Myocyte (in vitro differentiated cells): ENCODE results near the gene PPTC7. TPM values are rescaled to one million over a fixed set of nuclear protein-coding genes. Genes with fewer than 3 reads are reported as not detected.
"Not testable (repeated sequence)": the region's sequence is repeated elsewhere in the genome, so short reads cannot be mapped to it uniquely, and the experiment has no call there.

Experiments used
- DNase-seq: peaks from one replicate; pipeline ENCODE4 v3.0.0-alpha.2; 2012; ENCODE audit warnings: low read depth
- total RNA-seq: library from RNA; depleted of rRNA; stranded (reverse); fragments of >200 nt; gene quantifications from 2 replicates; pipeline ENCODE4 v1.2.3, GENCODE V29; 2014

PPTC7 gene
- total RNA-seq, 1 donor from 2014 or later = 15.9 TPM

DNA sequence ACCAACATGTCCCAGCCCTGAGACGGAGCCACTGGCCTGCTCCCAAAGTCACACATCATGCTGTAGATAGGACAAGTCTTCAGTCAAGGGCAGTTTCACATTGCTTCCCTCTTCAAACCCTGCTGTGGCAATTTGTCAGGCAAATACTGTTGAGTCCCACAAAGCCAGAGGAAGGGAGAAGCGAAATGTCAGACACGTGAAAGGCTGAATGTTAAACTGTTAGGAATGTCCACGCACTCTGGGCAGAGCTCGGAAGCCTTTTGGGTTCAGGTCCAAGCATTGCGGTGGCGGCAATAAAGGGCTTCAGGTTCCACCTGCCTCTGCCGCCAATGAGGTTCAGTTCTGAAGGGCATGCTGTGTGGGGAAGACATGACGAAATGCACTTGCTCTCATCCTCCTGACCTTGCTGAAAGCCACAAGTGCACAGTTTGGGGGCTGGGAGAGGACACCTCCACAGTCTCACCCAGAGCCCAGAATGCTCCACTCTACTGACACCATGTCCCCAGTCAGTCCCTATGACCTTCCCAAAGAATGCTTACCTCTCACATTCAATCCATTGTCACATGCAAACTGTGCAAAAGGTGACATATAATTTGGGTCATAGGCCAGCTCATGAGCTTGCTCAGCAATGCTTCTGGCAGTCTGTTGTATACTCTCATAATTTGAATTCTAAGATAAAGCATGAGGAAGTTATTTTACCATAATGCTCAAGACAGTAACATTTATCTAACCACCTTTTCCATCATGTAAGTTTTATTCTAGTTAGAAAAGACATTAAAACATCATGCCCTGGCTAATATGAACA lies 45.3 kb downstream of the PPTC7 start:
- peak; percentile 93 for DNase-seq

DNA sequence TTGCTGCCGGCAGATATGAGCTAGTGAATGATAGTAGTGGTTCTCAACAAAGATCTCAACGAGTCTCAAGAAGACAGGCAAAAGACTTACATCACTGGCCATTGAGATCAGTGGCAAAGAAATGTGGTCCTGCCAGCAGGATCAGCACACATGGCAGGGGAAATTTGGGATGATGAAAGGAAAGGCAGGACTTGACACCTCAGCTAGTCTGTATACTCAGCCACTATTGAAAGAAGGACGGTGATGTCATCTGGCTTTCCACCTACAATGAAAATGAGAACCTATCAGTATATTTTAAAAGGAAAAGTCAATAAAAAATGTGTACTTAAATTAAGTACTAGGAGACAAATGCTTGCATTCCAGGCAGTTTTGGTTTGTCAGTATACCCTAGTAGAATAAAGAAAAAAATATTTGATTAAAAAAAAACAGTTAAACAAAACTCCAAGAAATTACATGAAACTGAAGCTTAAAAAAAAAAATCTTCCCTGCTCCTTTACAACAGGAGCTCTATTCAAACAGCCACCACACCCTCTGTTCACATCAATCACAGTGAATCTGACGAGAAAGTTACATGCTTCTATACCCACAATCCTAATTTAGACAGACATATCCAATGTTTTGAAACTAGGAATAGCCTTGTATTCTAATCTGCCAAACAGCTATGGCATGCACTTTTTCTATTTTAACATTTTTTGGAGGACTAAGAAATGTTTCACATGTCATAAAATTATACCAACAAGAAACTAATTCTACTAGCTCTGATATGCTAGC lies 46.1 kb downstream of the PPTC7 start:
- peak; percentile 94 for DNase-seq

DNA sequence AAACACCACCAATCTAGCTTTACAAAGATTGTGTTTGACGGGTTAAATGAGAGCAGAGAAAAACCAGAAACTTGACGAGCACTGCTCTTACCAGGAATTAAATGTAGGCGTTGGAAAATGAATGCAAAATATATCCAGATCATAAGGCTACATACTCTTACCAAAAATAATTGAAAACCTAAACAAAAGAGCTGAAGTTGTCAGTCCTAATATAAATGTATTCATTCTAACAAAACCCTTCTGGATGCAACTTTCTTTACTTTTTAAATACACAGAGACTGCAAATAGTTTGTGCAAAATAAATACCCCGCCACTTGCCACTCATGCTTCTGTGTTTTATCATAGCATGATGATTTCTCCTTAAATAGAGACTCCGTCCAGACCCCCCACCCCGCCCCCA lies 48.3 kb downstream of the PPTC7 start:
- DNase-seq = no peak

DNA sequence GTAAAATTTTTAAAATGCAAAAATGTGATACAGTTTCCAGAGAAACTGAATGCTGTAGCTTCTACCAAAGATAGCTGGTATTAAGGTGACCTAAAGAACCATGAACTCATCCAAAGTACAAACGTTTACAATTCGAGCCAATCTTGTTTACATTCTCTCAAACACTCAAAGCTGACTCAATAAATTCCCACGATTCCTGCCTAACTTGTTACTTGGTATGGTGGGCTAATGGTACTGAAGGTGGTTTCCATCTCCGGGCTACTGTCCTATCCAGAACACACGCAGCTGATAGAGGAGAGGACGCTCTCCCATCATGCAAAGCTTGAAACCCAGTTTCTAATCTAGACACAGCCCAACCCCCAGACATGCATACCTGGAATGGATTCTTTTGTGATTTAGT lies 49.5 kb downstream of the PPTC7 start:
- no peak for DNase-seq

DNA sequence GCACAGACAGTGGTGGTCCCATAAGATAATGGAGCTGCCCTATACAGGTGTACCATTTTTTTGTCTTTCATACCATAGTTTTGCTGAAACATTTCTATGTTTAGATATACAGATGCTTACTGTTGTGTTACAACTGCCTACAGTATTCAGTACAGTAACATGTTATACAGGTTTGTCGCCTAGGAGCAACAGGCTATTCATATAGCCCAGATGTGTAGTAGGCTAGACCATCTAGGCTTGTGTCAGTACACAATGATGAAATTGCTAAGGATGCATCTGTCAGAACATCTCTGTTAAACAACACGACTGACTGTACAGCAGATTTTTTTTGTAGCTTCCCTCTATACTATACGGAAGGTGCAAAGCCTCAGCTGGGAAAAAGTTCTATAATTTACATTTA lies 50.5 kb downstream of the PPTC7 start:
- no peak for DNase-seq

DNA sequence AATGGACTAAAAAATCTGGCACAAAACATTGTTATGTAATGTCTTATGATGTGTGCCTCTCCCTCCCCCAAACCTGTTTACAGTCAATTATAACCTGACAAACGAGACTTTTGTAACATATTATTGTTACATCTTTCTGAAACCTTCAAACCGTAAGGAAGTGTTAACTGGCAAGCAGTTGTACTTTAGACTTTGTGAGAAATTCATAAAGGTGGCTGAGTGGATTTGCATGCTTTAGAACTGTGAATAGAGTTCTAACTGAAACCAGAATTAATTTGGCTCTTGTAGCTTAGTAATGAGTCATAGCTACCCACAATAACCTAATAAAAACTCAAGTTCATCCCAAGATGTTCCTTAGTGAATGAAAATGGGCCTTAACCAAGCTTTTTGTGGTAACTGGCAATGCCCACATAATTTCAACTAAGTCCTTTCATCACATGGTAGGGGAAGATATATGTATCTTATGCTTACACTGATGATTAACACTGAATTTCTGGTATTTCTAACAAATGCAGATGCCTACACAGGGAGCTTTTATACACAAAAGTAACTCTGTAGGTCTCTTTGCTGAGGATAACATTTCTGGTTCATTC lies 51.3 kb downstream of the PPTC7 start:
- DNase-seq = peak; percentile 42

DNA sequence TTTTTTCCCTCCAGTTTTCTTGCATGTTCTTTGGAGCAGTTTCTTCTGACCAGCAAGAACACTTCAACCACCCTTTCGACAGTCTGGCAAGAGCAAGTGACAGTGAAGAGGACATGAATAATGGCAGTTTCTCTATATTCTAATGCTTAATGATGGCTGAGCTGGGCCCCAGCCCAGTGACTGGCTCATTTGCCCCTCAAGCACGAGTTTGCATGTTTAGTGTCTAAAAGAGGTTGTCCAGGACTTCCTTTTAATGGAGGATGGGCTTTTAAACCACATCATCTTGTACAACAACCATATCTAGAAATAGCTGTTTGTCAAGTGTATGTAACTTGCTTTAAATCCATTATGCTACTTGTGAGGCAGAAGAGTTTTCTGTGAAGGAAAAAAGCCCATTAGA lies 52.6 kb downstream of the PPTC7 start:
- DNase-seq = no peak

DNA sequence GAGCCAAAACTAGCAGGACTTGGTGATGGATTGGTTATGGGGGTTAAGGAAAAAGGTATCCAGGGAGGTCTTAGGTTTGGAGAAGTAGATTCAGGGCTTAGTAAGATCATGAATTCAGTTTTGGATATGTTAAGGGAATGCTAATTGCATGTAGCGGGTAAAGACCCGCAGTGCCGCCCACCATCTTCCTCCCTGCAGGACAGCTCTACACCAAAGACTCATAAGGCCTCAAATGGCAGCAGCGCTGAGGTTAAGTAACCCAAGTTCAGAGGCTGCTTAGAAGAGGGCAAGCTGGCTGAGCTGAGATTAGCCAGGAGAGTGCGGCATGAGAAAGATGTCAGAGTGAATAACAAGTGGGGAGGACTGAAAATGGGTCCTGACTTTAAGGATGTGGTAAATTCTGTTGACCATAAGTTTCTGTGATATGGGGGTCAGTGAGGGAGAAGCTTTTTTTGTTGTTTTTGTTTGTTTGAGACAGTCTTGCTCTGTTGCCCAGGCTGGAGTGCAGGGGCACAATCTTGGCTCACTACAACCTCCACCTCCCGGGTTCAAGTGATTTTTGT lies 54.8 kb downstream of the PPTC7 start:
- no peak for DNase-seq

DNA sequence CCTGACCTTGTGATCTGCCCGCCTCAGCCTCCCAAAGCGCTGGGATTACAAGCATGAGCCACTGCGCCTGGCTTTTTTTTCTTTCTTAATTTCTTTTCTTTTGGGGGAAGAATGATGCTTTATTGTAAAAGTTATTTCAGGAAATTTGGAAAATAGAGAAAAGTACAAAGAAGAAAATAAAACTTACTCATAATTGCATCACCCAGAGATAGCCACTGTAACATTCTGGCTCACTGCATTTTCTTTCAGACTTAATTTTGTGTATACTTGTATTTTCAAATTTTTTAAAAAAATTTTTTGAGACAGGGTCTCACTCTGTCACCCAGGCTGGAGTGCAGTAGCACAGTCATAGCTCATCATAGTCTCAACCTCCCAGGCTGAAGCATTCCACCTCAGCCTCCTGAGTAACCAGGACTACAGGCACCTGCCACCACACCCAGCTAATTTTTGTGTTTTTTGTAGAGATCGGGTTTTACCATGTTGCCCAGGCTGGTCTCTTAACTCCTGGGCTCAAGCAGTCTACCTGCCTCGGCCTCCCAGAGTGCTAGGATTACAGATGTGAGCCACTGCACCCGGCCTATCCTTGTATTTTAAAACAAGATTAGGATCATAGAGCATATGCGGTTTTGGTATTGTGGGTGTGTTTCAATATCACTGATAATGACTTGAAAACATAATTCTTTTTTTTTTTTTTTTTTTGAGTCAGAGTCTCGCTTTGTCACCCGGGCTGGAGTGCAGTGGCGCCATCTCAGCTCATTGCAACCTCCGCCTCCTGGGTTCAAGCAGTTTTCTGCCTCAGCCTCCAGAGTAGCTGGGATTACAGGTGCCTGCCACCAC lies 62.0 kb downstream of the PPTC7 start:
- not testable (repeated sequence) for DNase-seq

DNA sequence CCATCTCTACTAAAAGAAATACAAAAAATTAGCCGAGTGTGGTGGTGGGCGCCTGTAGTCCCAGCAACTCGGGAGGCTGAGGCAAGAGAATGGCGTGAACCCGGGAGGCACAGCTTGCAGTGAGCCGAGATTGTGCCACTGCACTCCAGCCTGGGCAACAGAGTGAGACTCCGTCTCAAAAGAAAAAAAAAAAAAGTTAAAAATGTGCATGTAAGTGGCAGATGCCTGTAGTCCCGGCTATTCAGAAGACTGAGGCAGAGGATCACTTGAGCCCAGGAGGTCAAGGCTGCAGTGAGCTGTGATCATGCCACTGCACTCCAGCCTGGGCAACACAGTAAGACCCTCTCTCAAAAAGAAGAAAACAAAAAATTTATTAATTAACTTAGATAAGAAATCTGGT lies 65.1 kb downstream of the PPTC7 start:
- not testable (repeated sequence) for DNase-seq

DNA sequence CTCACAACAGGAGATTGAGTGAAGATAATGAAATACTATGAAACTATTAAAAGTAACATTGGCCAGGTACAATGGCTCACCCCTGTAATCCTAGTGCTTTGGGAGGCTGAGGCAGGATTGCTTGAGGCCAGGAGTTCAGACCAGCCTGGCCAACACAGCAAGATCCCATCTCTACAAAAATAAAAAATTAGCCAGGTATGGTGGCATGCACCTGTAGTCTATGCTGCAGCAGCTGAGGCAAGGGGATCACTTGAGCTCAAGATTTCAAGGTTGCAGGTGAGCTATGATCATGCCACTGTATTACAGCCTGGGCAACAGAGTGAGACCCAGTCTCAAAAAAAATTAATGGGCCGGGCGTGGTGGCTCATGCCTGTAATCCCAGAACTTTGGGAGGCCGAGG lies 66.1 kb downstream of the PPTC7 start:
- no peak for DNase-seq

DNA sequence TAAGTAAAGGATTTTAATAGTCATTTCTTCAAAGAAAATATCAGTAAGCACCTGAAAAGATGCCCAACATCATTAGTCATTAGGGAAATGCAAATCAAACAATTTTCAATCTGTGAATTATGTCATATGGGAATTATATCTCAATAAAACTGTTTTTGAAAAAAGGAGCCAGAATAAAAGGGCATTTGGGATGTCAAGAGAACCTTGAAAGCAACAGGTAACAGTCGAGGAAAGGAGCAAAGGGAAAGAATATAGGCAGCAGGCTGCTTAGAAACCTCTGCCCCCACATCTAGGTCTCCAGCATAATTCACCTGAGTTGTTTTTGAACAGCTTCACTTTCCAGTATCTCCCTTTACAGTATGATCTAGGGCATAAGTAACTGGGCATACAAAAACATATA lies 68.8 kb downstream of the PPTC7 start:
- no peak for DNase-seq

DNA sequence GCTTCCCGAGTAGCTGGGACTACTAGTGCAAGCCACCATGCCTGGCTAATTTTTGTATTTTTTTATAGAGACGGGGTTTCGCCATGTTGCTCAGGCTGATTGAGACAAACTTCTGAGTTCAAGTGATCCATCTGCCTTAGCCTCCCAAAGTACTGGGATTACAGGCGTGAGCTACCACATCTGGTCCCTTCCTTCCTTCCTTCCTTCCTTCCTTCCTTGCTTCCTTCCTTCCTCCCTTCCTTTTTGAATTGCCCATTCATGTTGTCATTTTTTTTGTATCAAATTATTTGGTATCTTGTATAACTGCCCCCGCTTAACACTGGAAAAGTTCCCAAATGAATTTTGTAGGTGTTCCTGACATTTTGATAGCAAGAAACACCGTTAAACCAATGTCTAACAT lies 69.3 kb downstream of the PPTC7 start:
- no peak for DNase-seq

DNA sequence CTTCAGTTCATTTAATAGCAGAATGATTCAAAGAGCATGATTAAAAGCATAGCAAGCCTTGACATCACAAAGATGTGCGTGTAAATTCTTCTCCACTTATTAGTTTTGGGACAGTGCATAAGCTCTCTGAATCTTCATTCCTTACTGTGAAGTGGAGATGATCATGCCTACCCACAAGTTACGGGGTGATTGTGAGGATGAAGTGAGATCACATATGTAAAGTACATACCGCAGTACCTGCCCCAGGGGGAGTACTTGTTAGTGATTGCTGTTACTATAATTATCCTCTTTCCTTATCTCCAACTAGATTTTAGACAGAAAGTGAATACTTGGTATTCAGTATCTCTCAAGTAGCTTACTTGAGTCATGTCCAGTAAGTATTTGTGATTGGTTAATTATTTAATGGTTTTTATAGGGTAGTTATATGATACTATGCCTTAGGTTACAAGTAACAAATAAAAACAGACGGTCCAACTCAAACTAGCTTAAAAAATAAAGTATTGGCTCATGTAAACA lies 75.0 kb downstream of the PPTC7 start:
- no peak for DNase-seq

DNA sequence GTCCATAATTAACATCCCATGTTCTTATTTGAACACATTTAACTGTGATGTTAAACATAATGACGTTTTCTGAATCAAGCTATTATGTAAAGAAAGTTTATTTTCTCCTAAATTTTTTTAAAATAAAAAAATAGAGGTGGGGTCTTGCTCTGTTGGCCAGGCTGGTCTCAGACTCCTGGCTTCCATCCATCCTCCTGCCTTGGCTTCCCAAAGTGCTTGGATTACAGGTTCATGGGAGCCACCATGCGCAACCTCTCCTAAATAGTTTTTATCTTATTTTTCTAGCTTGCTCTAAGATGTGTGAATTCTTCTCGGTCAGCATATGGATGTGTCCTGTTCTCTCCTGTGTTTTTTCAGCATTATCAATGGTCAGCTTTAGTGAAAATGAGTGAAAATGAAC lies 77.8 kb downstream of the PPTC7 start:
- no peak for DNase-seq

DNA sequence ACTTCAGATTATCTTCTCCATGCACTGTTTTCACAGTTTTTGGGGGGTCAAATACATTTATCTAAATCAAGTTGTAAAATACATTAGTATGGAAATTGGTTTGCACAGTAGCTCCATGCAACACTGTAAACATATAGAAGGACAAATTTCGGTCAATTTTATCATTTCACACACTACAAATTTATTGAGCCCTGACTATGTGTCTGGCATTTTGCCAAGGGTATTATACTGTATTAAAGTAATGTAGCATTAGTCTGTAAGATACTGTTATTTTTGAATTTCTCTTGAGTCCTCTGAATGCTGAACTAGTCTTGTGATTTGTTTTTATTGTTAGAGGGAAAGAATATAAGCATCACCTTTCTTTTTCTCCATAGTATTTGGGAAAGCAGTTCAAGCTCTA lies 79.7 kb downstream of the PPTC7 start:
- DNase-seq = no peak

DNA sequence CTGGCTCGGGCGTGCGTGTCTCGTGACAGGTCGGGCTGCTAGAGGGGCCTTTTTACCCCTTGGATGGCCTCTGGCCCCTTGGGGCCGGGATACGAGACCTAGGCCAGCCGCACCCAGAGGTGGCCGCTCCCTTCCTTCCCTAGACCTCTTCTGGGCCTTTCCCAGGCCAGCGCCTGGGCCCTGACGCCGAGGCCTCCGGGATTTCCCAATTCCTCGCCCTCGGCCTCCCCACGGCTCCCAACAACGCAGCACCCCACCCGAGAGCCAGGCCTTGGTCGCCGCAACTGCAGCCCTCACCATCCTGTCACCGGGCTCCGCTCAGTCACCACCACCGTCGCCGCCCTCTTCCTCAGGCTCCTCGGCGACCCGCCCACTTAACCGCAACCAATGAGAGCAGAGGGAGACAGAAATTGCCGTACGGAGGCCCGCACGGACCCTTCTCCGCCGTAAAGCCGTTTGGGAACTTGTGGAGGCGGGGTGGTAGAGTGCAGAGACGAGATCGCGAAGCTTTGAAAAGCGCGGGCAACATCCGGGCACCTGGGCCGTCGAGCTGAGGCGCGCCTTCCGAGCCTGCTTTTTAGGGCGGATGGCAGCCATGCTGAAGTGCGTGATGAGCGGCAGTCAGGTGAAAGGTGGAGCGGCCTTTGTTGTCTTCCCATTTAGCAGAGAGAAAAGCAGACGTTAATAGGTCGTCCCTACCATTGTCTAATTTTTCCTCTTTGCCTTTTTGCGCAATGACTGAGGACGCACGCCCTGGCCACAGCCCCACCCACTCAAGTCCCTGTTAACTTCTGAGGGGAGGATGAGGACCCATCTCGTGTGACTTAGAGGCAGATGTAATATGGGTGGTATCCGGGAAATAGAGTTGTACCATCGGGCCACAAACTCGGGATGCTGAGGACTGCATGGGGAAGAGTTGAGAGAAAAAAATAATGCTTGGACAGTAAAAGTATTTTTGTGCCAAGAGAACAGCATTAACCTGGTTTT lies 81.1 kb downstream of the PPTC7 start, which contains the start of the genes RAD9B and VPS29:
Gene RAD9B (plus strand): TSS at position 580 of the 987 bp plus-strand sequence. CDS start 7 bp downstream, at position 587.
Gene VPS29 (minus strand): TSS at position 360 of the 987 bp plus-strand sequence. CDS start 60 bp downstream, at position 300.
- DNase-seq = peak; percentile 99

DNA sequence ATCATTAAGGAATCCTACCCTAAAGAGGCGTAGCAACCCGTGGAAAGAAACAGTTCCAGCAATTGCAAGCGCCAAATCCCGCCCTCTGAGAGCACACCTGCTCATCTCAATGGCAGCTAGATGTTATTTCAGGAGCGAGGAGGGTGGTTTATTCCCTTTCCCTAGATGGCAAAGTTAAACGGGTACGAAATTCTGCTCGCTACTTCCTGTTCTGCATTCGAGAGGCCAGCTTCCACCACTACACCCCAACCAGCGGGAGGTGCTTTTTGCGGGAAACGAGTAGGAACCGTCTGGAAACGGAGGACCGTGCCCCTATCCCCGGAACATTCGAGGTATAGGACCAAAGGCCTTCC lies 81.7 kb downstream of the PPTC7 start:
- peak; percentile 63 for DNase-seq

DNA sequence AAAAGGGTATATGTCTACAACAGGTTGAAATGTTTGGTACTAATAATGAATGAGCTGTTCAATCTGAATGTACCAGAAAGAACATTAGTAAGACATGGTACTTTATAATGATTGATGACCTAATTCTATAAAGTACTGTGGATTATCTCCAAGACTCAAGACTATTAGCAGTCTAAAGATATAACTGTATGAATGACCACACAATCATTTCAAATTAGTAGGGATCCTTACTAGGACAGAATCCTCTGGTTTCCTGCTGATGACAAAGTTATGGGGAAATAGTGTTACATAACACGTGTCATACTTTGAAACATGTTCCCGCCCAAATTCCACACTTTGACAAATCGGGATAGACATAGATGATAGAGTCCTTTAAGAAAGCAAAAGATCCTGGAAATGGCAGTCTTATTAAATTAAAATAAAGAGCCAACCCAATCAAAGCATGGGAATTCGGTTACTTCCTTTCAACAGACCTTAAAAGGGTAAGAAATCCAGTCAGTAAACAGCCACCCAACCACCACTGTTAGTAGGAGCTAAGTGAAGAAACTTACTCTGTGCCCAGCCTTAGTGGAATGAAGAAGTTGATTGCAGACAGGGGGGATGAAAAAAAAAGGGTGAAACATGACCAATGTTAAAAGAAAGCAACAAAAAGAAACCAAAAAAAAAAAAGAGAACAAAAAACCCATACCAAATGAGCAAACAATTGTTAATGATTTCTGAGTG lies 84.0 kb downstream of the PPTC7 start:
- DNase-seq = peak; percentile 10
